IMR-90 (cell line): ENCODE data around the gene RNF40. TPM values are rescaled to one million over a fixed set of nuclear protein-coding genes. Genes with fewer than 3 reads are reported as not detected.

Experiments
- ATAC-seq: fragments of 200-7000 bp; cut with Tn5 transposase; 2 replicates; pipeline ENCODE4 v1.9.1; 2020; ENCODE audit warnings: low read depth, mild to moderate bottlenecking, moderate library complexity
- BruUV-seq: library from RNA; stranded (reverse); fragments of 400-500 nt; replicated peaks from 2 replicates; lab custom pipeline; 2021; lab: Mats Ljungman, UMichigan
- CTCF ChIA-PET: fragments of 300-600 bp; formaldehyde crosslinking; extraction: SDS; loops from one replicate; lab custom pipeline; 2021; ENCODE audit warnings: antibody characterized with exemption; lab: Yijun Ruan, JAX
- POLR2A ChIA-PET: fragments of 300-600 bp; sonication (Branson Sonifier 250); formaldehyde crosslinking; loops from one replicate; lab custom pipeline; 2022; ENCODE audit warnings: antibody characterized with exemption; ENCODE audit not compliant: unreplicated experiment; lab: Charles Lee
- DNase-seq: peaks from one replicate; pipeline ENCODE4 v3.0.0; 2013
- H2AFZ ChIP-seq: replicated peaks from 2 replicates; pipeline ENCODE3; 2013; ENCODE audit warnings: low read length, mild to moderate bottlenecking; ENCODE audit not compliant: poor library complexity
- H2AK5ac ChIP-seq: 2 replicates; pipeline ENCODE4 v1.6.1; 2013; ENCODE audit warnings: low read depth, low read length, inconsistent platforms
- H2AK9ac ChIP-seq: replicated peaks from 2 replicates; pipeline ENCODE3; 2013; ENCODE audit warnings: mild to moderate bottlenecking, low read depth, low read length, moderate library complexity; ENCODE audit not compliant: poor library complexity
- H2BK120ac ChIP-seq: 2 replicates; pipeline ENCODE4 v1.6.1; 2013; ENCODE audit warnings: low read depth, low read length, inconsistent platforms
- H2BK15ac ChIP-seq: 3 replicates; pipeline ENCODE4 v1.6.1; 2013; ENCODE audit warnings: low read depth, low read length, inconsistent platforms
- H2BK20ac ChIP-seq: 2 replicates; pipeline ENCODE4 v1.6.1; 2013; ENCODE audit warnings: low read depth, mild to moderate bottlenecking, inconsistent platforms, low read length, moderate library complexity
- H2BK5ac ChIP-seq: 2 replicates; pipeline ENCODE4 v1.6.1; 2013; ENCODE audit warnings: mild to moderate bottlenecking, low read depth, low read length, inconsistent platforms; ENCODE audit not compliant: poor library complexity, severe bottlenecking
- H3K14ac ChIP-seq: replicated peaks from 2 replicates; pipeline ENCODE4 v1.6.1; 2013; ENCODE audit warnings: low read depth, low read length, inconsistent platforms
- H3K18ac ChIP-seq: 2 replicates; pipeline ENCODE4 v1.6.1; 2013; ENCODE audit warnings: low read depth, low read length, control low read depth
- H3K23ac ChIP-seq: 2 replicates; pipeline ENCODE4 v1.6.1; 2013; ENCODE audit warnings: low read depth, low read length, inconsistent platforms
- H3K27ac ChIP-seq: 2 replicates; pipeline ENCODE4 v1.5.1; 2013; ENCODE audit warnings: mild to moderate bottlenecking, control low read depth, low read length; ENCODE audit not compliant: insufficient read depth
- H3K27me3 ChIP-seq: 2 replicates; pipeline ENCODE4 v1.6.1; 2013; ENCODE audit warnings: low read length; ENCODE audit not compliant: control insufficient read depth, insufficient read depth
- H3K36me3 ChIP-seq: 2 replicates; pipeline ENCODE4 v1.6.1; 2013; ENCODE audit warnings: low read length, mixed read lengths; ENCODE audit not compliant: control insufficient read depth, insufficient read depth
- H3K4ac ChIP-seq: 2 replicates; pipeline ENCODE4 v1.6.1; 2013; ENCODE audit warnings: low read depth, low read length, inconsistent platforms
- H3K4me1 ChIP-seq: 2 replicates; pipeline ENCODE4 v1.6.1; 2013; ENCODE audit warnings: low read length, mixed read lengths; ENCODE audit not compliant: control insufficient read depth, insufficient read depth
- H3K4me2 ChIP-seq: 2 replicates; pipeline ENCODE4 v1.6.1; 2013; ENCODE audit warnings: low read depth, mild to moderate bottlenecking, control low read depth, low read length, moderate library complexity
- H3K4me3 ChIP-seq: 2 replicates; pipeline ENCODE4 v1.5.1; 2013; ENCODE audit warnings: low read depth, mild to moderate bottlenecking, control low read depth, low read length, moderate library complexity; ENCODE audit not compliant: insufficient read depth
- H3K56ac ChIP-seq: 2 replicates; pipeline ENCODE4 v1.6.1; 2013; ENCODE audit warnings: low read length, inconsistent platforms; ENCODE audit not compliant: insufficient read depth; ENCODE audit errors: extremely low read depth
- H3K79me1 ChIP-seq, 2 experiments: 2 replicates each; pipeline ENCODE4 v1.6.1; 2013; ENCODE audit warnings: low read length in 2 of 2, inconsistent platforms in 1 of 2, low read depth in 1 of 2
- H3K9ac ChIP-seq: 2 replicates; pipeline ENCODE4 v1.6.1; 2013; ENCODE audit warnings: low read depth, low read length, control low read depth
- H3K9me1 ChIP-seq: 2 replicates; pipeline ENCODE4 v1.6.1; 2013; ENCODE audit warnings: low read length, inconsistent platforms; ENCODE audit not compliant: insufficient read depth
- H3K9me3 ChIP-seq: 2 replicates; pipeline ENCODE4 v1.6.1; 2013; ENCODE audit warnings: low read length; ENCODE audit not compliant: control insufficient read depth, insufficient read depth
- H4K20me1 ChIP-seq: 2 replicates; pipeline ENCODE4 v1.6.1; 2013; ENCODE audit warnings: low read length, inconsistent platforms; ENCODE audit not compliant: insufficient read depth
- H4K5ac ChIP-seq: 2 replicates; pipeline ENCODE4 v1.6.1; 2013; ENCODE audit warnings: mild to moderate bottlenecking, low read depth, low read length, control low read depth
- H4K8ac ChIP-seq, 2 experiments: 2 replicates each; pipeline ENCODE4 v1.6.1; 2013; ENCODE audit warnings: low read depth in 2 of 2, low read length in 2 of 2, control low read depth in 1 of 2, inconsistent platforms in 1 of 2
- H4K91ac ChIP-seq: 2 replicates; pipeline ENCODE4 v1.6.1; 2013; ENCODE audit warnings: low read depth, low read length, inconsistent platforms; ENCODE audit not compliant: insufficient read depth
- BHLHE40 ChIP-seq: fragments of 150-350 bp; IDR thresholded peaks from 2 replicates; pipeline ENCODE4 v1.6.1; 2016; ENCODE audit warnings: mild to moderate bottlenecking, low read depth, low read length
- CHD1 ChIP-seq: IDR thresholded peaks from 2 replicates; pipeline ENCODE4 v1.6.1; 2012; ENCODE audit warnings: low read depth, low read length, improper control_type of control experiment
- FOS ChIP-seq: fragments of 150-350 bp; IDR thresholded peaks from 2 replicates; pipeline ENCODE4 v1.6.1; 2016; ENCODE audit warnings: low read depth, low read length
- MAFK ChIP-seq: IDR thresholded peaks from 2 replicates; pipeline ENCODE4 v1.6.1; 2012; ENCODE audit warnings: low read depth, low read length, improper control_type of control experiment
- MAZ ChIP-seq: IDR thresholded peaks from 2 replicates; pipeline ENCODE4 v1.6.1; 2012; ENCODE audit warnings: low read depth, mild to moderate bottlenecking, low read length, improper control_type of control experiment, moderate library complexity, borderline replicate concordance
- MXI1 ChIP-seq: IDR thresholded peaks from 2 replicates; pipeline ENCODE4 v1.6.1; 2012; ENCODE audit warnings: low read depth, mild to moderate bottlenecking, low read length, moderate library complexity, borderline replicate concordance
- NFE2L2 ChIP-seq: fragments of 150-350 bp; IDR thresholded peaks from 2 replicates; pipeline ENCODE4 v1.6.1; 2016; ENCODE audit warnings: low read depth, mild to moderate bottlenecking, low read length
- POLR2A ChIP-seq: IDR thresholded peaks from 2 replicates; pipeline ENCODE4 v1.6.1; 2012; ENCODE audit warnings: mild to moderate bottlenecking, low read depth, low read length
- RAD21 ChIP-seq: IDR thresholded peaks from 2 replicates; pipeline ENCODE4 v1.6.1; 2012; ENCODE audit warnings: low read length, improper control_type of control experiment
- RCOR1 ChIP-seq: IDR thresholded peaks from 2 replicates; pipeline ENCODE4 v1.6.1; 2012; ENCODE audit warnings: mild to moderate bottlenecking, low read length, improper control_type of control experiment; ENCODE audit not compliant: insufficient replicate concordance
- RFX5 ChIP-seq: IDR thresholded peaks from 2 replicates; pipeline ENCODE4 v1.8.0; 2012; ENCODE audit warnings: low read depth, mild to moderate bottlenecking, low read length, moderate library complexity
- SMC3 ChIP-seq: fragments of 150-350 bp; IDR thresholded peaks from 2 replicates; pipeline ENCODE4 v1.6.1; 2016; ENCODE audit warnings: low read depth, mild to moderate bottlenecking, antibody characterized with exemption, low read length, moderate library complexity
- WGBS, 2 experiments: methylation state at CpG; one replicate each; pipeline versions ENCODE4 v1.1.5 to v1.1.7; 2013; ENCODE audit warnings: missing lambda C conversion rate in 2 of 2; ENCODE audit not compliant: insufficient read length in 1 of 2; ENCODE audit errors: extremely low coverage in 2 of 2; 5-methylcytosine and 5-hydroxymethylcytosine counted together
- dilution Hi-C: fragments of 300-500 bp; cut with HindIII; formaldehyde crosslinking; loops from one replicate; pipeline ENCODE4 v1.14.3; 2018; ENCODE audit warnings: low sequenced_read_pairs; ENCODE audit not compliant: unreplicated experiment
- in situ Hi-C: fragments of 300-500 bp; cut with MboI; formaldehyde crosslinking; loops from 3 replicates; pipeline ENCODE4 v1.14.3; 2019; ENCODE audit warnings: low sequenced_read_pairs, inconsistent platforms, mixed read lengths
- intact Hi-C: fragments of 100-400 bp; cut with micrococcal nuclease; formaldehyde crosslinking; loops from 2 replicates; pipeline ENCODE4 v1.10.0; 2022
- polyA plus RNA-seq, 3 experiments: library from polyadenylated mRNA; depleted of rRNA; stranded (reverse); fragments of >200 nt; gene quantifications; 2 replicates each; pipeline ENCODE4 v1.2.3, GENCODE V29; 2012; ENCODE audit warnings: low replicate concordance in 1 of 3
- total RNA-seq: library from RNA; depleted of rRNA; stranded (reverse); fragments of >200 nt; gene quantifications from 2 replicates; pipeline ENCODE4 v1.2.3, GENCODE V29; 2012
- TF ChIP-seq, protein P1 (sequence below): fragments of 150-350 bp; IDR thresholded peaks from 2 replicates; pipeline ENCODE4 v1.6.1; 2016; ENCODE audit warnings: low read depth, mild to moderate bottlenecking, low read length, moderate library complexity, borderline replicate concordance
- TF ChIP-seq, protein P2 (sequence below): conservative IDR thresholded peaks from 2 replicates; pipeline ENCODE4 v1.5.1; 2012; ENCODE audit warnings: mild to moderate bottlenecking, low read depth, low read length, improper control_type of control experiment
- TF ChIP-seq, protein P3 (sequence below): fragments of 150-350 bp; IDR thresholded peaks from 2 replicates; pipeline ENCODE4 v1.6.1; 2017; ENCODE audit warnings: mild to moderate bottlenecking, antibody characterized with exemption, low read length, low read depth

Gene RNF40
- total and polyA plus RNA-seq, 2 of the 4 experiments (the other 2 are of a cell fraction): 46.7 to 72.4 TPM

GRCh38 chr16:30777591-30778297 is 15.6 kb downstream of the RNF40 start:
- Histone ChIP-seq H3K4me1 (peaks cover 13% of the 10 kb centered on the region), H3K56ac (no peak overlapping the region), H2BK20ac (no peak overlapping the region), H3K9me3 (no peaks in the 10 kb centered on the region), H3K79me1 (peaks cover 15 to 71% of the 10 kb centered on the region in 2 experiments), H3K14ac (no peak overlapping the region), H3K9me1 (peaks cover 32% of the 10 kb centered on the region; the same call in 1 of the 2 replicates), H3K23ac (no peak overlapping the region), H2AK5ac (no peak overlapping the region), H4K20me1 (no peaks in the 10 kb centered on the region; the same call in 1 of the 2 replicates), H3K4me3 (no peak overlapping the region), H3K18ac (no peak overlapping the region), H4K5ac (no peak overlapping the region), H3K4ac (no peak overlapping the region; the same call in 1 of the 2 replicates), H3K27me3 (no peaks in the 10 kb centered on the region), H2AK9ac (peak overlapping the region; percentile 71), H3K36me3 (peaks cover 39% of the 10 kb centered on the region), H2BK5ac (no peak overlapping the region), H3K9ac (no peak overlapping the region), H3K27ac (no peak overlapping the region), H2BK15ac (no peak overlapping the region), H2BK120ac (no peak overlapping the region), H3K4me2 (no peak overlapping the region), H4K91ac (0 out of 2 replicates have a peak overlapping the region, but pooled peaks have one; percentile 10), H2AFZ (no peak overlapping the region), H4K8ac (peak overlapping the region in 1 of 2 experiments; percentile 16; a peak in 1 of 4 replicates)
- in situ Hi-C loops (no loop called here), dilution Hi-C loops (no loop called here), intact Hi-C loops (no loop called here)
- WGBS, 2 experiments: 100% methylated on average over 2 of the region's 7 CpGs; no CpG with 5 or more reads in 1 of the 2 experiments
- DNase-seq (no peak), ATAC-seq (no peak)
- POLR2A ChIA-PET: no interaction called here
- BruUV-seq: no TSS peak
- CTCF ChIA-PET: interaction anchor here (1.3 kb wide), 1 partner anchor 36 kb away, joined by 4 read pairs; no protein-coding TSS in a partner anchor
- TF ChIP-seq RAD21: no peak
- TF ChIP-seq NFE2L2: no peak
- TF ChIP-seq MXI1: no peak
- TF ChIP-seq MAZ: no peak
- TF ChIP-seq, protein P1, sequence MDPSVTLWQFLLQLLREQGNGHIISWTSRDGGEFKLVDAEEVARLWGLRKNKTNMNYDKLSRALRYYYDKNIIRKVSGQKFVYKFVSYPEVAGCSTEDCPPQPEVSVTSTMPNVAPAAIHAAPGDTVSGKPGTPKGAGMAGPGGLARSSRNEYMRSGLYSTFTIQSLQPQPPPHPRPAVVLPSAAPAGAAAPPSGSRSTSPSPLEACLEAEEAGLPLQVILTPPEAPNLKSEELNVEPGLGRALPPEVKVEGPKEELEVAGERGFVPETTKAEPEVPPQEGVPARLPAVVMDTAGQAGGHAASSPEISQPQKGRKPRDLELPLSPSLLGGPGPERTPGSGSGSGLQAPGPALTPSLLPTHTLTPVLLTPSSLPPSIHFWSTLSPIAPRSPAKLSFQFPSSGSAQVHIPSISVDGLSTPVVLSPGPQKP: no peak
- no peak for TF ChIP-seq RFX5
- no peak for TF ChIP-seq POLR2A
- no peak for TF ChIP-seq BHLHE40
- no peak for TF ChIP-seq MAFK
- no peak for TF ChIP-seq FOS
- TF ChIP-seq, protein P2, sequence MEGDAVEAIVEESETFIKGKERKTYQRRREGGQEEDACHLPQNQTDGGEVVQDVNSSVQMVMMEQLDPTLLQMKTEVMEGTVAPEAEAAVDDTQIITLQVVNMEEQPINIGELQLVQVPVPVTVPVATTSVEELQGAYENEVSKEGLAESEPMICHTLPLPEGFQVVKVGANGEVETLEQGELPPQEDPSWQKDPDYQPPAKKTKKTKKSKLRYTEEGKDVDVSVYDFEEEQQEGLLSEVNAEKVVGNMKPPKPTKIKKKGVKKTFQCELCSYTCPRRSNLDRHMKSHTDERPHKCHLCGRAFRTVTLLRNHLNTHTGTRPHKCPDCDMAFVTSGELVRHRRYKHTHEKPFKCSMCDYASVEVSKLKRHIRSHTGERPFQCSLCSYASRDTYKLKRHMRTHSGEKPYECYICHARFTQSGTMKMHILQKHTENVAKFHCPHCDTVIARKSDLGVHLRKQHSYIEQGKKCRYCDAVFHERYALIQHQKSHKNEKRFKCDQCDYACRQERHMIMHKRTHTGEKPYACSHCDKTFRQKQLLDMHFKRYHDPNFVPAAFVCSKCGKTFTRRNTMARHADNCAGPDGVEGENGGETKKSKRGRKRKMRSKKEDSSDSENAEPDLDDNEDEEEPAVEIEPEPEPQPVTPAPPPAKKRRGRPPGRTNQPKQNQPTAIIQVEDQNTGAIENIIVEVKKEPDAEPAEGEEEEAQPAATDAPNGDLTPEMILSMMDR: no peak
- no peak for TF ChIP-seq RCOR1
- TF ChIP-seq, protein P3, sequence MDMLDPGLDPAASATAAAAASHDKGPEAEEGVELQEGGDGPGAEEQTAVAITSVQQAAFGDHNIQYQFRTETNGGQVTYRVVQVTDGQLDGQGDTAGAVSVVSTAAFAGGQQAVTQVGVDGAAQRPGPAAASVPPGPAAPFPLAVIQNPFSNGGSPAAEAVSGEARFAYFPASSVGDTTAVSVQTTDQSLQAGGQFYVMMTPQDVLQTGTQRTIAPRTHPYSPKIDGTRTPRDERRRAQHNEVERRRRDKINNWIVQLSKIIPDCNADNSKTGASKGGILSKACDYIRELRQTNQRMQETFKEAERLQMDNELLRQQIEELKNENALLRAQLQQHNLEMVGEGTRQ: no peak
- no peak for TF ChIP-seq SMC3
- no peak for TF ChIP-seq CHD1
